Measurements from ENCODE around the gene SDHB. TPM values are rescaled to one million over a fixed set of nuclear protein-coding genes. Genes with fewer than 3 reads are reported as not detected.

Gene SDHB
- total and polyA plus RNA-seq, 10 of the 15 experiments (the other 5 are each of a cell fraction or from before 2014, with no cell fraction given): 101 to 319 (median 188) TPM

DNA sequence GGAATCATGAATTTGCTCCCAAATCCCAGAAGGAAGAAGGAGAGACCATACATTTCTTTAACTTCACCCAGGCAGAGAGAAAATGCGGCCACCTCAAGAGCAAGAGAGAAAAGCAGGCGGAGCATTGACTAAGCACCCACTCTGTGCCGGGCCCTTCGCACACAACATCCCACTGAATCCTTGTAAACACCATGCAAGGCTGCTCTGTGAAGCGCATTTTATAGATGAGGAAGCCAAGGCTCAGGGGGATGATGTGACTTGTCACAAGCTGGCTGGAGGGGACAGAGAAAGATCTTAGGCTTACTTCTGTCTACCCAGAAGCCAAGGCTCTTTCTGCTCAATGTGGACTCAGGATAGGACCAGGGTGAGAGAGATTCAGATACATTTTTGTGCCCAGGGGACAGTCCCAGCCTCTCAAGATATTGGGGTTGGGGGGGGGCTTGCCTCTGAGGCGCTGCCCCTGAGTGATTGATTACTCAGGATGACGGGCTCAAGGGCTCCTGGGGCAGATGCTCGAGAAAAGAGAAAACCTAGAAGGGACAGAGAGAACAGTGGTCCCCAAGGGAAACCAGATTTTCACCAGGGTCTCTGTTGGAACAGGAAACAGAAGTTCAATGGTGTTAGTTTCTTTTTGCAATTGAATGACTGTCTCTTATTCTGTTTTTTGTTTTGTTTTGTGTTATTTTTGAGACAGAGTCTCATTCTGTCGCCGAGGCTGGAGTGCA is 45.9 kb upstream of the SDHB start (continued):
- TF ChIP-seq, protein P1, sequence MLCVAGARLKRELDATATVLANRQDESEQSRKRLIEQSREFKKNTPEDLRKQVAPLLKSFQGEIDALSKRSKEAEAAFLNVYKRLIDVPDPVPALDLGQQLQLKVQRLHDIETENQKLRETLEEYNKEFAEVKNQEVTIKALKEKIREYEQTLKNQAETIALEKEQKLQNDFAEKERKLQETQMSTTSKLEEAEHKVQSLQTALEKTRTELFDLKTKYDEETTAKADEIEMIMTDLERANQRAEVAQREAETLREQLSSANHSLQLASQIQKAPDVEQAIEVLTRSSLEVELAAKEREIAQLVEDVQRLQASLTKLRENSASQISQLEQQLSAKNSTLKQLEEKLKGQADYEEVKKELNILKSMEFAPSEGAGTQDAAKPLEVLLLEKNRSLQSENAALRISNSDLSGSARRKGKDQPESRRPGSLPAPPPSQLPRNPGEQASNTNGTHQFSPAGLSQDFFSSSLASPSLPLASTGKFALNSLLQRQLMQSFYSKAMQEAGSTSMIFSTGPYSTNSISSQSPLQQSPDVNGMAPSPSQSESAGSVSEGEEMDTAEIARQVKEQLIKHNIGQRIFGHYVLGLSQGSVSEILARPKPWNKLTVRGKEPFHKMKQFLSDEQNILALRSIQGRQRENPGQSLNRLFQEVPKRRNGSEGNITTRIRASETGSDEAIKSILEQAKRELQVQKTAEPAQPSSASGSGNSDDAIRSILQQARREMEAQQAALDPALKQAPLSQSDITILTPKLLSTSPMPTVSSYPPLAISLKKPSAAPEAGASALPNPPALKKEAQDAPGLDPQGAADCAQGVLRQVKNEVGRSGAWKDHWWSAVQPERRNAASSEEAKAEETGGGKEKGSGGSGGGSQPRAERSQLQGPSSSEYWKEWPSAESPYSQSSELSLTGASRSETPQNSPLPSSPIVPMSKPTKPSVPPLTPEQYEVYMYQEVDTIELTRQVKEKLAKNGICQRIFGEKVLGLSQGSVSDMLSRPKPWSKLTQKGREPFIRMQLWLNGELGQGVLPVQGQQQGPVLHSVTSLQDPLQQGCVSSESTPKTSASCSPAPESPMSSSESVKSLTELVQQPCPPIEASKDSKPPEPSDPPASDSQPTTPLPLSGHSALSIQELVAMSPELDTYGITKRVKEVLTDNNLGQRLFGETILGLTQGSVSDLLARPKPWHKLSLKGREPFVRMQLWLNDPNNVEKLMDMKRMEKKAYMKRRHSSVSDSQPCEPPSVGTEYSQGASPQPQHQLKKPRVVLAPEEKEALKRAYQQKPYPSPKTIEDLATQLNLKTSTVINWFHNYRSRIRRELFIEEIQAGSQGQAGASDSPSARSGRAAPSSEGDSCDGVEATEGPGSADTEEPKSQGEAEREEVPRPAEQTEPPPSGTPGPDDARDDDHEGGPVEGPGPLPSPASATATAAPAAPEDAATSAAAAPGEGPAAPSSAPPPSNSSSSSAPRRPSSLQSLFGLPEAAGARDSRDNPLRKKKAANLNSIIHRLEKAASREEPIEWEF (IDR thresholded peaks at IDR 0.05; ENCODE audit: insufficient replicate concordance, low read depth, low read length): peak; percentile 40
- TF ChIP-seq, protein P2, sequence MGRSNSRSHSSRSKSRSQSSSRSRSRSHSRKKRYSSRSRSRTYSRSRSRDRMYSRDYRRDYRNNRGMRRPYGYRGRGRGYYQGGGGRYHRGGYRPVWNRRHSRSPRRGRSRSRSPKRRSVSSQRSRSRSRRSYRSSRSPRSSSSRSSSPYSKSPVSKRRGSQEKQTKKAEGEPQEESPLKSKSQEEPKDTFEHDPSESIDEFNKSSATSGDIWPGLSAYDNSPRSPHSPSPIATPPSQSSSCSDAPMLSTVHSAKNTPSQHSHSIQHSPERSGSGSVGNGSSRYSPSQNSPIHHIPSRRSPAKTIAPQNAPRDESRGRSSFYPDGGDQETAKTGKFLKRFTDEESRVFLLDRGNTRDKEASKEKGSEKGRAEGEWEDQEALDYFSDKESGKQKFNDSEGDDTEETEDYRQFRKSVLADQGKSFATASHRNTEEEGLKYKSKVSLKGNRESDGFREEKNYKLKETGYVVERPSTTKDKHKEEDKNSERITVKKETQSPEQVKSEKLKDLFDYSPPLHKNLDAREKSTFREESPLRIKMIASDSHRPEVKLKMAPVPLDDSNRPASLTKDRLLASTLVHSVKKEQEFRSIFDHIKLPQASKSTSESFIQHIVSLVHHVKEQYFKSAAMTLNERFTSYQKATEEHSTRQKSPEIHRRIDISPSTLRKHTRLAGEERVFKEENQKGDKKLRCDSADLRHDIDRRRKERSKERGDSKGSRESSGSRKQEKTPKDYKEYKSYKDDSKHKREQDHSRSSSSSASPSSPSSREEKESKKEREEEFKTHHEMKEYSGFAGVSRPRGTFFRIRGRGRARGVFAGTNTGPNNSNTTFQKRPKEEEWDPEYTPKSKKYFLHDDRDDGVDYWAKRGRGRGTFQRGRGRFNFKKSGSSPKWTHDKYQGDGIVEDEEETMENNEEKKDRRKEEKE (IDR thresholded peaks at IDR 0.05): no peak
- TF ChIP-seq, protein P3, sequence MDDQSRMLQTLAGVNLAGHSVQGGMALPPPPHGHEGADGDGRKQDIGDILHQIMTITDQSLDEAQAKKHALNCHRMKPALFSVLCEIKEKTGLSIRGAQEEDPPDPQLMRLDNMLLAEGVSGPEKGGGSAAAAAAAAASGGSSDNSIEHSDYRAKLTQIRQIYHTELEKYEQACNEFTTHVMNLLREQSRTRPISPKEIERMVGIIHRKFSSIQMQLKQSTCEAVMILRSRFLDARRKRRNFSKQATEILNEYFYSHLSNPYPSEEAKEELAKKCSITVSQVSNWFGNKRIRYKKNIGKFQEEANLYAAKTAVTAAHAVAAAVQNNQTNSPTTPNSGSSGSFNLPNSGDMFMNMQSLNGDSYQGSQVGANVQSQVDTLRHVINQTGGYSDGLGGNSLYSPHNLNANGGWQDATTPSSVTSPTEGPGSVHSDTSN (IDR thresholded peaks at IDR 0.05; ENCODE audit: insufficient replicate concordance, low read depth, low read length): peak; percentile 75
- TF ChIP-seq SMARCA5 (IDR thresholded peaks at IDR 0.05): no peak
- TF ChIP-seq, protein P4, sequence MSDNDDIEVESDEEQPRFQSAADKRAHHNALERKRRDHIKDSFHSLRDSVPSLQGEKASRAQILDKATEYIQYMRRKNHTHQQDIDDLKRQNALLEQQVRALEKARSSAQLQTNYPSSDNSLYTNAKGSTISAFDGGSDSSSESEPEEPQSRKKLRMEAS (IDR thresholded peaks at IDR 0.05; ENCODE audit: low read depth, low read length): no peak

Data from GM12878 (cell line).